ENCODE data around the gene COL27A1.

DNA sequence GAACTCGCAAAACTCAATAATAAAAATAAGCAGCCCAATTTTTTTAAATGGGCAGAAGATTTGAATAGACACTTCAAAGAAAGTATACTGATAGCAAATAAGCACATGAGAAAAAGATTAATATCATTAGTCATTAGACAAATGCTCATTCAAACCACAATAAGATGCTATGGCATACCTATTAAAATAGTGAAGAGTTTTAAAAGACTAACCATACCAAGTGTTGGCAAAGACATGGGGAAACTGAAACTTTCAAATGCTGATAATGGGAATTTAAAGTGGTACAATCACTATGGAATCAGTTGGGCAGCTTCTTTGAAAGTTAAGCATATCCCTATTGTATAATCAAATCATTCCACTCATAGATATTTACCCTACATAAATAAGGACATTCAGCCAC is 141.0 kb downstream of the COL27A1 start:
- TF ChIP-seq, protein P1, sequence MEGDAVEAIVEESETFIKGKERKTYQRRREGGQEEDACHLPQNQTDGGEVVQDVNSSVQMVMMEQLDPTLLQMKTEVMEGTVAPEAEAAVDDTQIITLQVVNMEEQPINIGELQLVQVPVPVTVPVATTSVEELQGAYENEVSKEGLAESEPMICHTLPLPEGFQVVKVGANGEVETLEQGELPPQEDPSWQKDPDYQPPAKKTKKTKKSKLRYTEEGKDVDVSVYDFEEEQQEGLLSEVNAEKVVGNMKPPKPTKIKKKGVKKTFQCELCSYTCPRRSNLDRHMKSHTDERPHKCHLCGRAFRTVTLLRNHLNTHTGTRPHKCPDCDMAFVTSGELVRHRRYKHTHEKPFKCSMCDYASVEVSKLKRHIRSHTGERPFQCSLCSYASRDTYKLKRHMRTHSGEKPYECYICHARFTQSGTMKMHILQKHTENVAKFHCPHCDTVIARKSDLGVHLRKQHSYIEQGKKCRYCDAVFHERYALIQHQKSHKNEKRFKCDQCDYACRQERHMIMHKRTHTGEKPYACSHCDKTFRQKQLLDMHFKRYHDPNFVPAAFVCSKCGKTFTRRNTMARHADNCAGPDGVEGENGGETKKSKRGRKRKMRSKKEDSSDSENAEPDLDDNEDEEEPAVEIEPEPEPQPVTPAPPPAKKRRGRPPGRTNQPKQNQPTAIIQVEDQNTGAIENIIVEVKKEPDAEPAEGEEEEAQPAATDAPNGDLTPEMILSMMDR (IDR thresholded peaks at IDR 0.05), result no peak
- no peak for TF ChIP-seq POLR2A (IDR thresholded peaks at IDR 0.05)

All from testis (tissue), 2 donors.